ENCODE data around the gene SNN.

- no peak for TF ChIP-seq SP1 (CRISPR knock-in tag; IDR thresholded peaks at IDR 0.05)
- no peak for TF ChIP-seq ZKSCAN8 (CRISPR knock-in tag; IDR thresholded peaks at IDR 0.05)
- no peak for TF ChIP-seq CTCF (IDR thresholded peaks at IDR 0.05 in 2 of 3, conservative IDR thresholded peaks at IDR 0.05 in 1 of 3; ENCODE audit: insufficient read depth in 2 of 3, low read depth in 1 of 3, low read length in 3 of 3)
- no peak for TF ChIP-seq CBFB (CRISPR knock-in tag; IDR thresholded peaks at IDR 0.05)
- no peak for TF ChIP-seq CEBPB (tag; IDR thresholded peaks at IDR 0.05)
- no peak for TF ChIP-seq SMAD1 (IDR thresholded peaks at IDR 0.05; ENCODE audit: low read depth, low read length, partially characterized antibody)
- TF ChIP-seq PATZ1 (CRISPR knock-in tag; IDR thresholded peaks at IDR 0.05; ENCODE audit: borderline replicate concordance) = no peak
- TF ChIP-seq MAFF (IDR thresholded peaks at IDR 0.05; ENCODE audit: low read length) = no peak
- no peak for TF ChIP-seq KAT7 (CRISPR knock-in tag; IDR thresholded peaks at IDR 0.05; ENCODE audit: borderline replicate concordance)
- TF ChIP-seq SMARCA5 (IDR thresholded peaks at IDR 0.05) = no peak
- no peak for TF ChIP-seq RREB1 (CRISPR knock-in tag; IDR thresholded peaks at IDR 0.05)
- TF ChIP-seq MYC (IDR thresholded peaks at IDR 0.05; ENCODE audit: low read depth, low read length) = no peak
- TF ChIP-seq MYC (CRISPR knock-in tag; IDR thresholded peaks at IDR 0.05; ENCODE audit: borderline replicate concordance, low read depth) = no peak
- no peak for TF ChIP-seq TFE3 (CRISPR knock-in tag; IDR thresholded peaks at IDR 0.05)
Observed at GRCh38 chr16:11688520-11688886, 20.2 kb downstream of the SNN start.

Data from K562 (cell line).